Activated naive CD8-positive, alpha-beta T cell (primary cell): ENCODE data around the gene TPSG1.
"Not testable (repeated sequence)": the region's sequence is repeated elsewhere in the genome, so short reads cannot be mapped to it uniquely, and the experiment has no call there.

Experiments
- H3K27ac Mint-ChIP-seq: one replicate; pipeline ENCODE4 v1.8.0; 2021; ENCODE audit warnings: mixed read lengths
- H3K27me3 Mint-ChIP-seq: one replicate; pipeline ENCODE4 v1.8.0; 2021; ENCODE audit warnings: mixed read lengths
- H3K36me3 Mint-ChIP-seq: one replicate; pipeline ENCODE4 v1.8.0; 2021; ENCODE audit warnings: mixed read lengths
- H3K4me1 Mint-ChIP-seq: one replicate; pipeline ENCODE4 v1.8.0; 2021; ENCODE audit warnings: low read depth, mixed read lengths
- H3K4me3 Mint-ChIP-seq: one replicate; pipeline ENCODE4 v1.8.0; 2021; ENCODE audit warnings: mild to moderate bottlenecking, mixed read lengths
- H3K9me3 Mint-ChIP-seq: one replicate; pipeline ENCODE4 v1.8.0; 2021; ENCODE audit warnings: low read depth, mixed read lengths

Gene TPSG1

GRCh38 chr16:1244881-1245280 is 19.8 kb upstream of the TPSG1 start:
- H3K27ac Mint-ChIP-seq, result no peak overlapping the region
- H3K27me3 Mint-ChIP-seq, result peaks cover 7% of the 10 kb centered on the region
- H3K9me3 Mint-ChIP-seq, result no peaks in the 10 kb centered on the region
- H3K4me1 Mint-ChIP-seq, result peaks cover 6% of the 10 kb centered on the region
- no peaks in the 10 kb centered on the region for H3K36me3 Mint-ChIP-seq
- no peak overlapping the region for H3K4me3 Mint-ChIP-seq

- H3K27ac Mint-ChIP-seq, H3K4me3 Mint-ChIP-seq, H3K27me3 Mint-ChIP-seq: not testable (repeated sequence)
Measured at GRCh38 chr16:1243907-1244850, 19.1 kb upstream of the TPSG1 start.

GRCh38 chr16:1243363-1243762 is 18.3 kb upstream of the TPSG1 start:
- H3K27me3 Mint-ChIP-seq, H3K4me1 Mint-ChIP-seq, H3K27ac Mint-ChIP-seq, H3K36me3 Mint-ChIP-seq, H3K4me3 Mint-ChIP-seq, H3K9me3 Mint-ChIP-seq: not testable (repeated sequence)

More at GRCh38 chr16:1243907-1244850, 19.1 kb upstream of the TPSG1 start:
- not testable (repeated sequence) for H3K4me1 Mint-ChIP-seq, H3K36me3 Mint-ChIP-seq, H3K9me3 Mint-ChIP-seq

GRCh38 chr16:1241081-1241480 is 16.0 kb upstream of the TPSG1 start:
- not testable (repeated sequence) for H3K27me3 Mint-ChIP-seq, H3K9me3 Mint-ChIP-seq, H3K27ac Mint-ChIP-seq, H3K4me3 Mint-ChIP-seq, H3K4me1 Mint-ChIP-seq, H3K36me3 Mint-ChIP-seq

- not testable (repeated sequence) for H3K27me3 Mint-ChIP-seq, H3K4me1 Mint-ChIP-seq, H3K9me3 Mint-ChIP-seq, H3K27ac Mint-ChIP-seq, H3K36me3 Mint-ChIP-seq, H3K4me3 Mint-ChIP-seq
Measured at GRCh38 chr16:1240436-1240835, 15.4 kb upstream of the TPSG1 start, which contains the start of gene TPSAB1. Gene TPSAB1 (plus strand): TSS chr16:1240705. CDS start chr16:1240939, 234 bp downstream.

GRCh38 chr16:1239575-1239974 is 14.5 kb upstream of the TPSG1 start:
- not testable (repeated sequence) for H3K9me3 Mint-ChIP-seq, H3K36me3 Mint-ChIP-seq, H3K27me3 Mint-ChIP-seq, H3K27ac Mint-ChIP-seq, H3K4me3 Mint-ChIP-seq, H3K4me1 Mint-ChIP-seq

- not testable (repeated sequence) for H3K4me1 Mint-ChIP-seq, H3K27me3 Mint-ChIP-seq, H3K9me3 Mint-ChIP-seq, H3K4me3 Mint-ChIP-seq, H3K36me3 Mint-ChIP-seq, H3K27ac Mint-ChIP-seq
Measured at GRCh38 chr16:1238909-1239308, 13.8 kb upstream of the TPSG1 start.

- Mint-ChIP-seq H3K36me3 (no peaks in the 10 kb centered on the region), H3K27me3 (no peaks in the 10 kb centered on the region), H3K9me3 (no peaks in the 10 kb centered on the region), H3K4me3 (no peak overlapping the region), H3K27ac (no peak overlapping the region), H3K4me1 (no peaks in the 10 kb centered on the region)
Measured at GRCh38 chr16:1237990-1238389, 12.9 kb upstream of the TPSG1 start.

GRCh38 chr16:1236659-1237058 is 11.6 kb upstream of the TPSG1 start:
- H3K27me3 Mint-ChIP-seq, H3K9me3 Mint-ChIP-seq, H3K36me3 Mint-ChIP-seq, H3K4me1 Mint-ChIP-seq, H3K4me3 Mint-ChIP-seq, H3K27ac Mint-ChIP-seq: not testable (repeated sequence)

GRCh38 chr16:1232049-1232748 is 7.1 kb upstream of the TPSG1 start:
- not testable (repeated sequence) for H3K27me3 Mint-ChIP-seq, H3K36me3 Mint-ChIP-seq, H3K4me1 Mint-ChIP-seq, H3K9me3 Mint-ChIP-seq, H3K27ac Mint-ChIP-seq, H3K4me3 Mint-ChIP-seq

- not testable (repeated sequence) for H3K9me3 Mint-ChIP-seq, H3K27me3 Mint-ChIP-seq, H3K36me3 Mint-ChIP-seq, H3K4me1 Mint-ChIP-seq, H3K27ac Mint-ChIP-seq, H3K4me3 Mint-ChIP-seq
Measured at GRCh38 chr16:1231301-1231700, 6.2 kb upstream of the TPSG1 start.

- not testable (repeated sequence) for H3K27ac Mint-ChIP-seq, H3K9me3 Mint-ChIP-seq, H3K36me3 Mint-ChIP-seq, H3K4me3 Mint-ChIP-seq, H3K27me3 Mint-ChIP-seq, H3K4me1 Mint-ChIP-seq
Measured at GRCh38 chr16:1230471-1231212, 5.6 kb upstream of the TPSG1 start.

GRCh38 chr16:1230084-1230470 is 5.0 kb upstream of the TPSG1 start, which contains the start of gene TPSB2:
Gene TPSB2 (minus strand): TSS chr16:1230184. CDS start chr16:1229951, 233 bp downstream.
- not testable (repeated sequence) for H3K4me3 Mint-ChIP-seq, H3K4me1 Mint-ChIP-seq, H3K36me3 Mint-ChIP-seq, H3K27ac Mint-ChIP-seq, H3K27me3 Mint-ChIP-seq, H3K9me3 Mint-ChIP-seq

- H3K4me1 Mint-ChIP-seq, H3K27me3 Mint-ChIP-seq, H3K27ac Mint-ChIP-seq, H3K9me3 Mint-ChIP-seq, H3K36me3 Mint-ChIP-seq, H3K4me3 Mint-ChIP-seq: not testable (repeated sequence)
Measured at GRCh38 chr16:1229476-1229875, 4.4 kb upstream of the TPSG1 start.

GRCh38 chr16:1228227-1228626 is 3.2 kb upstream of the TPSG1 start:
- not testable (repeated sequence) for H3K27me3 Mint-ChIP-seq, H3K4me1 Mint-ChIP-seq, H3K36me3 Mint-ChIP-seq, H3K4me3 Mint-ChIP-seq, H3K9me3 Mint-ChIP-seq, H3K27ac Mint-ChIP-seq
